Glomerular visceral epithelial cell (primary cell): Measurements from ENCODE around the gene TUBB1.

Experiments
- DNase-seq: peaks from one replicate; pipeline ENCODE4 v3.0.0-alpha.2; 2016; ENCODE audit errors: extremely low spot score

Gene TUBB1

GRCh38 chr20:58989196-58989595 is 30.0 kb upstream of the TUBB1 start:
- no peak for DNase-seq

DNA sequence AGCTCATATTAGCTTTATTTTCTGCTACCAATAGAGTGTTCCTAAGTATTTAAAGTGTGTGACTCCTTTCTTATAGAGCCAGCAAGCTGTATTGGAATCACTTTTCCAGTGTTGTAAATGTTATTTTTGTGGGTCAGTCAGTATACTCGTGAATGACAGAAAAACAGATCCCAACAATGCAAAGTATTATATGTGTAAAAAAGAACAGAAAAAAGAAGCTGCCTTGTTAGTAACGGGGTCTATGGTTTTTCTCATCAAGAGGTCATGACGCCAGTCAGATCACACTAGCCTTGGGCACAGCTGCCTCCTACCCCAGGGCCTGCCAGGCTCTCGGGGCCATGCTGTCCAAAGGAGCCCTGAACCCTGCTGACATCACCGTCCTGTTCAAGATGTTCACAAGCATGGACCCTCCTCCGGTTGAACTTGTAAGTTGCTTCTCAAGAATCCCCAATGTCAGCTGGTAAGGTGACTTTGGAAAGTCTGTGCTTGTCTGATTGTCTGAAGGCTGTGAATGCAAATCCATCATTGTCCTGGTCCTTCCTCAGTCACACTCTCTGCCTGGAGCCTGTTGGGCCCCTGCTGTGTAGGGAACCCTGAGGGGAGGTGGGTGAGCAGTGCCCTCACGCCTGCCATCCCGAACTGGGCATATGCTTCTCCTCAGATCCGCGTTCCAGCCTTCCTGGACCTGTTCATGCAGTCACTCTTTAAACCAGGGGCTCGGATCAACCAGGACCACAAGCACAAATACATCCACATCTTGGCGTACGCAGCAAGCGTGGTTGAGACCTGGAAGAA is 28.4 kb upstream of the TUBB1 start:
- DNase-seq = no peak

- no peak for DNase-seq
Measured at GRCh38 chr20:58991715-58992114, 27.5 kb upstream of the TUBB1 start.

- DNase-seq = no peak
Measured at GRCh38 chr20:58992911-58993310, 26.3 kb upstream of the TUBB1 start.

DNA sequence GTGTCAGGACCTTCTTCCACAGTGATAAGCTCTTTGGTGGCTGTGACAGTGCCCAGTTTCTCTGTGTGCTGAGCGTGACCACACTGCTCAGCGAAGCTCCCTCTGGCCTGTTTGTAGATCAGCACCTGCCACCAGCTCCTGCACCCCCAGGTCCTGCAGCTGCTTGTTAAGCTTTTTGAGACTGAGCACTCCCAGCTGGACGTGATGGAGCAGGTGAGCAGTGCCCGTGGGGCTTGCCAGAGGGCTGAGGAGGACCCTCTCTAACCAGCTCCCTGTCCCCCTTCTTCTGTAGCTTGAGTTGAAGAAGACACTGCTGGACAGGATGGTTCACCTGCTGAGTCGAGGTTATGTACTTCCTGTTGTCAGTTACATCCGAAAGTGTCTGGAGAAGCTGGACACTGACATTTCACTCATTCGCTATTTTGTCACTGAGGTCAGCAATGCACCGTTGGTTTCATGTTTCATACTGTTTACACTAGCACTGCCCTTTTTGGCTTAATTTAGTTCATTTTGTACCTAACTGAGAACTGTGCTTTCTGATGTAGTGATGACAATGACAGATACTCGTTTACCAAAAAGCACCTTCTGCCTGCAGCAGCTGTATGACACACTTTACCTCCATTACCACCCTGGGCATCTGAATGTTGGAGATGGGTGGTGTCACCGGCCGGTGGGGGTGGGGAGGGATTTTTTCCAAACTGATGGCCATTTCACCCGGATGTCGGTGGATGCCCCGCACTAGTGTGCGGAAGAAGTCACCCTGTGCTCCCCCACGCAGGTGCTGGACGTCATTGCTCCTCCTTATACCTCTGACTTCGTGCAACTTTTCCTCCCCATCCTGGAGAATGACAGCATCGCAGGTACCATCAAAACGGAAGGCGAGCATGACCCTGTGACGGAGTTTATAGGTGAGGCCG is 25.6 kb upstream of the TUBB1 start:
- DNase-seq = no peak

- DNase-seq = no peak
Measured at GRCh38 chr20:58994390-58995159, 24.7 kb upstream of the TUBB1 start.

DNA sequence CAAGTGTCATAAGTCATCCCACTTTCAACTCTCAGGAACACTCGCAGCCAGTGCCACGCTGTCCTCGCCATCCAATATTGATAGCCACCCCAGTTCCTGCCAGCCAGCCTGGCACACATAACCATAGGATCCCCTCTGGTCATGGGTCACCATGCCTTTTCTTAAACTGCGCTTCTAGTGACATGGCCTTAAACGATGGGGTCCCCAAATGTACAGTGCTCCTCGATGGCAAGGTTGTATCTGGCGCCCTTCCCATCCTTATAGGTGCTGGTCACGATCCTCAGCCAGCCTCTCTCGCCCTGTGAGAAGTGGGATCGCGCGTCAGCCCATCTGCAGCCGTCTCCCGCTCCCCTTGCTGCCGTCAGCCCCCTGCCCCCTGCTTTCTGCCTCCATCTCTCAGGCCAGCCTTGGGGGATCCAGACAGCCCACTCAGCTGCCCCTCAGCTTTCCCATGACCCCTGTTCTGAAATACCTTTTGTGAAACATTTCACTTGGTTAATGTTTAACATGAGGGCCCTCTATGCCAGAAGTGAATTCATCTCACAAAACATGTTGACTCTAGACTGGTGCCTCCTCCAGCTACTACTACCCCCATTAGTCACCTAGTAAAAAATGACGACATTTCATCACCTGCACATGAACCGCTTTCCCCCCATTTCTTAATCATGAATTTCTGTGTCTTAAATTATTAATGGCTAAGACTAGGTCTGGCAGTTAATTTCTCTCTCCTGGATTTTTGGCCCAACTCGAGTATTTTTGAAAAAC is 23.6 kb upstream of the TUBB1 start:
- DNase-seq = peak; percentile 73

- no peak for DNase-seq
Measured at GRCh38 chr20:58996226-58996611, 23.0 kb upstream of the TUBB1 start.

DNA sequence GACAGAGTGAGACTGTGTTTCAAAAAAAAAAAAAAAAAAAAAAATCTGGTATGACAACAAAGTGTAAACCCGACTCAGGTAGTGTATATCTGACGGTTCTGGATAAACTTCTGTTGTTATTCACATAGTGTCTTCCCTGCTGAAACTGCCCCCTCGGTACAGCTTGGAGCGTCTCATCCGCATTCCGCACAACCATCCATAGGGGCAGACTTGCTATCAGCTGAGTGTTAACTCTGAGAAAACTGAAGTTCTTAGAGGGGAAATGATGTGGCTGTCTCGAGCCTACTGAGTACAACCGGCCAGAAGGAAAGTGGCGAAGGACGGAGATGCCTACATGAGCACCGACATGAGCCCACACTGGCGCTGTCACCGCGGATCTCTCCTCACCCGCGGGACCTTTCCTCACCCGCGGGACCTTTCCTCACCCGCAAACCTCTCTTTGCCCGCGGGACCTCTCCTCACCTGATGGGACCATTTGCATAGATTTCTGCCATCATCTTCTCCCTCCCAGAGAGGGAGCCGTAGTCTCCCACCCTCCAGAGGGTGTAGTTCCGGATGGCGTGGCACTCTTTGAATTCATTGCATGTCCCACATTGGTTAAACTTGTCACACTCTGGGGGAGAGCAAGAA is 22.0 kb upstream of the TUBB1 start:
- DNase-seq = no peak

GRCh38 chr20:58998656-58999055 is 20.6 kb upstream of the TUBB1 start:
- no peak for DNase-seq

DNA sequence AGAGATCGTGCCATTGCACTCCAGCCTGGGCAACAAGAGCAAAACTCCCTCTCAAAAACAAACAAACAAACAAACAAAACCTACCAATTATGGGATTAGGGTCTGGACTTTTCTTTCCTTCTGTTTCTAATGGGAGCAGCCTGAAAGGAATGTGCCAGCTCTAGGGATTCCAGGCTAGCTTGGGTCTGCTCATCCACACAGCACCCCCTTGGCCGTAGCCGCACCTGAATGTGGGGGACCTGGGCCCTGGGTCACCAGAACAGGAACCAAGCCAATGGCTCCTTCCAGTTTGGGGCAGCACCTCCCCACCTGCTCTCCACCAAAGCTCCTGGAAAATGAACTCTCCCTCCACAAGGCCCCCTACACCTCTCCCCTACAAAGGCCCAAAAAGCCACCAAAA is 18.9 kb upstream of the TUBB1 start:
- DNase-seq = no peak

- DNase-seq = no peak
Measured at GRCh38 chr20:59001068-59001448, 18.2 kb upstream of the TUBB1 start.

GRCh38 chr20:59001449-59002171 is 17.6 kb upstream of the TUBB1 start:
- DNase-seq = no peak

- DNase-seq = no peak
Measured at GRCh38 chr20:59002388-59002787, 16.8 kb upstream of the TUBB1 start.

GRCh38 chr20:59002874-59003399 is 16.3 kb upstream of the TUBB1 start:
- no peak for DNase-seq

DNA sequence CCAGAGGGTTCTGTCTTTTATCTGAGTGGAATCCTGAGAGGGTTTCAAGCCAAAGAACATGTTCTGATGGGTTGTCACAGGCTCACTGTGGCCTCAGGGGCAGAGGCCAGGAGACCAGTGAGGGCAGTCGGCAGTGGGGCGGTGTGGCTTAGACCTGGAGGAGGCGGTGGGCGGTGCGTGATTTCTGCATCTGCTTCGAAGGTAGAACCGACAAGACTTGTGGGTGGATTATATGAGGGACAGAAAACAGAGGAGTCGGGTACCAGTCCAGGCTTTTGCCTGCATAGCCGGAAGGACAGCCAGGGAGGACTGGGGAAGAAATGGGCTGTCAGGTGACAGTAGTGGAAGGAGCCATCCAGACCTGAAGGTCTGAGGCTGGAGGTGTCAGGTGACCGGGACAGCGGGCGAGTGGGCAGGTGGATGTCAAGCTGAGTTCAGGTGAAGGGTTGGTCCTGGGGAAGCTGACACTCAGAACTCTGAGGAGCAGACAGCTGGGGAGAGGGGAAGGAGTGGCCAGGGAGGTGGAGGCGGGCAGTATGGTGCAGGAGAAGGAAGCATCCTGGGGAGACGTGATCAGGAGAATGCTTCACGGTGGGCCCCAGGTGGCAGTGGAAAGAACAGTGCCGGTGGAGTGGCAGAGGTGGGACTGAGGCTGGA is 15.3 kb upstream of the TUBB1 start:
- DNase-seq = no peak

- no peak for DNase-seq
Measured at GRCh38 chr20:59004493-59004762, 14.8 kb upstream of the TUBB1 start.

DNA sequence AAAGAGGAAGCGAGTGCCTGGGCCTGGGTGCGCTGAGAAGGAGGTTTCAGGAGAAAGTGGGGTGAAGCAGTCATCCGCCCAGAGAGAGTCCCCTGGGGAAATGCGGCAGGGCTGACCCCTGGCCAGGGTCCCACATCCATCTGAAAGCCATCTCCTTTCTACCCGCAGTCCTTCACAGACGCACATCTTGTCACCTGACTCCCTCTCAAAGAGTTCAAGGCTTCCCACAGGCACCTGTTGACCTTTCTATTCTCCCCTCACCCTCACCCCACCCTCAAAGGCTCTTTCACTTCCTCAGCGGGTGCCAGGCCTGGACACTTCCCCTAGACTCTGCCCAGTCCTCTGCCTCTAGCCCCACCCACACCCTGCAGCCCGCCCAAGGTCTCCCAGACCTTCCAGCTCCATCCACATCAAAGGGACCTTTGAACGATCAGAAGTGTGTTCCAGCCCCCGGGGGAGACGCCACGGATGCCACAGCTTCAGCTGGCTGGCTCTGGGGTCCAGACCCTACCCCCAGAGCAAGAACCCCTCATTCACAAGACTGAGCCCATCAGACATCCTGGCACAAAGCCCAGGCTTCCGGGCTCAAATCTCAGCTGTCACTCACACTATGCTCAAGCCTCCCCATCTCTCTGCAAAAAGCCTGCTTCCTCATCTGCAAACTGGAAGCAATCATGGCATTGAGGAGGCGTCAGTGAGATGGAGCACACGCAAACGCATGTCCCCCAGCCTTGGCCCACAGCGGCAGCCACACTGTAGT is 14.3 kb upstream of the TUBB1 start:
- DNase-seq = peak; percentile 51

DNA sequence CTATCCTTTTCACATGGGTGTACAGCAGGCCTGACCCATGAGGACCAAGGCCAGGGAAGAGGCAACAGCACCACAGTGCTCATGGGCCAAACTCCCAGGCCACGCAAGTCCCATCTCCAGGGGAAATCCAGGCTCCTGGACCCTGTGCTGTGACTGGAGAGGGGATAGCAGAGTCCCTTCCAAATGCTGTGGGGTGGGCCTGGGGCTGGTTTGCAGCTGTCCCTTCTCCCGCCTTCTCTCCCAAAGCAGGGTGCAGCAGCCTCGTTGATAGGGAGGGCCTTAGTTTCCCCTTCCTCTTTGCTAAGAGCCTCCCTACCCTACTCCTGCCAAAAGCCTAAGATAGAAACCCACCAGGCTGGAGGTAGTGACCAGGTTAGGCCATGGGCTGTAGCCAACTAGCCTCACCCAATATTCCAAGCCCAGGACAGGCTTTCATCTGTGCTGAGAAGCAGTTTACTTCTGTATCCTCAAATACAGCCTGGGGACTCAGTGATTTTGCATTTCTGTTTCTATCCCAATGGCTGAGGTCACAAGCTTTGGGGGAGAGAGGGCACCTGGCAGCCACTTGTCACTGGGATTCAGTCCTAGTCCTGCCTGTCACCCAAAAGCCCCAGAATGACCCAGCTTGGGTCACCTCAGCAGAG is 13.6 kb upstream of the TUBB1 start:
- DNase-seq = no peak
